GM04503 (cell line): ENCODE data around the gene ATP5MG.
A peak's percentile ranks its signal among the peaks of the same experiment; 100 is the strongest.
"Not testable (repeated sequence)": the region's sequence is repeated elsewhere in the genome, so short reads cannot be mapped to it uniquely, and the experiment has no call there.

Experiments used
- DNase-seq: peaks from one replicate; pipeline ENCODE4 v3.0.0-alpha.2; 2012; ENCODE audit warnings: low read depth

ATP5MG gene

GRCh38 chr11:118410055-118410745 is 8.8 kb downstream of the ATP5MG start:
- DNase-seq = no peak

GRCh38 chr11:118411530-118411929 is 10.1 kb downstream of the ATP5MG start:
- no peak for DNase-seq

- no peak for DNase-seq
Measured at GRCh38 chr11:118412921-118413320, 11.5 kb downstream of the ATP5MG start.

GRCh38 chr11:118415062-118415738 is 13.8 kb downstream of the ATP5MG start:
- no peak for DNase-seq

GRCh38 chr11:118415739-118416068 is 14.3 kb downstream of the ATP5MG start:
- peak; percentile 88 for DNase-seq

- not testable (repeated sequence) for DNase-seq
Measured at GRCh38 chr11:118416900-118417299, 15.5 kb downstream of the ATP5MG start.

- no peak for DNase-seq
Measured at GRCh38 chr11:118417801-118418200, 16.4 kb downstream of the ATP5MG start.

GRCh38 chr11:118418766-118419165 is 17.4 kb downstream of the ATP5MG start:
- DNase-seq = no peak

- no peak for DNase-seq
Measured at GRCh38 chr11:118427707-118428106, 26.3 kb downstream of the ATP5MG start.

GRCh38 chr11:118430956-118431355 is 29.6 kb downstream of the ATP5MG start:
- DNase-seq = no peak

GRCh38 chr11:118434123-118434552 is 32.7 kb downstream of the ATP5MG start:
- no peak for DNase-seq

- no peak for DNase-seq
Measured at GRCh38 chr11:118434553-118435289, 33.3 kb downstream of the ATP5MG start.

- no peak for DNase-seq
Measured at GRCh38 chr11:118435290-118435892, 34.0 kb downstream of the ATP5MG start.

- DNase-seq = peak; percentile 77
Measured at GRCh38 chr11:118435893-118436624, 34.7 kb downstream of the ATP5MG start, which contains the start of gene KMT2A. Gene KMT2A (plus strand): TSS chr11:118436492. CDS start chr11:118436513, 21 bp downstream.

GRCh38 chr11:118436639-118437207 is 35.3 kb downstream of the ATP5MG start:
- DNase-seq = no peak

GRCh38 chr11:118437208-118438125 is 36.1 kb downstream of the ATP5MG start:
- no peak for DNase-seq

GRCh38 chr11:118438314-118438931 is 37.0 kb downstream of the ATP5MG start:
- peak; percentile 49 for DNase-seq

GRCh38 chr11:118439646-118440045 is 38.2 kb downstream of the ATP5MG start:
- DNase-seq = no peak

- DNase-seq = no peak
Measured at GRCh38 chr11:118441770-118442275, 40.4 kb downstream of the ATP5MG start.

- DNase-seq = no peak
Measured at GRCh38 chr11:118442301-118442700, 40.9 kb downstream of the ATP5MG start.
